K562 (cell line): ENCODE results near the gene RHEBL1. TPM values are rescaled to one million over a fixed set of nuclear protein-coding genes. Genes with fewer than 3 reads are reported as not detected.

Experiments used
- CEBPG ChIP-seq, 3 experiments: fragments of 200-800 bp in 1 of 3; sonication (Bioruptor generic) in 1 of 3; sonication (generic) in 1 of 3; formaldehyde crosslinking in 1 of 3; IDR thresholded peaks in 2 of 3; conservative IDR thresholded peaks in 1 of 3; 2 replicates each; pipeline versions ENCODE4 v1.6.1 to v1.8.0; 2016 to 2022; ENCODE audit warnings: missing compliant biosample characterization in 2 of 3, missing genetic modification characterization in 2 of 3, mild to moderate bottlenecking in 1 of 3, missing genetic modification reagents in 1 of 3
- ETV6 ChIP-seq, 3 experiments: fragments of 150-350 bp in 1 of 3; sonication (generic) in 1 of 3; formaldehyde crosslinking in 1 of 3; IDR thresholded peaks; 2 replicates each; pipeline versions ENCODE4 v1.6.1 to v1.8.0; 2014 to 2022; ENCODE audit warnings: borderline replicate concordance in 2 of 3, low read depth in 2 of 3, antibody characterized with exemption in 1 of 3, low read length in 1 of 3, mild to moderate bottlenecking in 1 of 3, missing genetic modification reagents in 1 of 3
- SMARCA4 ChIP-seq: fragments of 450-650 bp; IDR thresholded peaks from 2 replicates; pipeline ENCODE4 v1.6.1; 2016
- polyA plus RNA-seq, 8 experiments: library from polyadenylated mRNA; depleted of rRNA in 4 of 8; stranded (reverse) in 5 of 8; unstranded in 3 of 8; fragments of >200 nt; fragmentation: Nextera tagmentation in 2 of 8; fragmentation: Illumina TruSeq in 1 of 8; extraction: Ambion mirVana in 2 of 8; extraction: Trizol in 1 of 8; gene quantifications; 2 replicates each; pipeline versions ENCODE4 v1.2.1 to v1.2.3, GENCODE V29; 2011 to 2014; ENCODE audit warnings: inconsistent platforms in 1 of 8, missing spikeins in 1 of 8
- total RNA-seq, 7 experiments: library from RNA; depleted of rRNA in 6 of 7; stranded (reverse); fragments of >200 nt in 6 of 7; fragmentation: Illumina TruSeq in 2 of 7; extraction: Trizol in 2 of 7; gene quantifications; 2 replicates each; pipeline versions ENCODE4 v1.2.1 to v1.2.3, GENCODE V29; 2011 to 2021; ENCODE audit warnings: low replicate concordance in 1 of 7
- TF ChIP-seq, protein P1 (sequence below), 2 experiments: fragments of 450-650 bp; formaldehyde crosslinking in 1 of 2; IDR thresholded peaks; 2 replicates each; pipeline versions ENCODE4 v1.4.0 to v1.6.1; 2014 to 2020; ENCODE audit warnings: mild to moderate bottlenecking in 2 of 2, borderline replicate concordance in 1 of 2, low read depth in 1 of 2
- TF ChIP-seq, protein P2 (sequence below): sonication (generic); formaldehyde crosslinking; IDR thresholded peaks from 2 replicates; pipeline ENCODE4 v1.8.1; 2022; ENCODE audit warnings: missing genetic modification reagents

Gene RHEBL1
- total and polyA plus RNA-seq, 9 of the 15 experiments (the other 6 are each of a cell fraction or from before 2014, with no cell fraction given), result 4.3 to 36.1 (median 8.2) TPM

DNA sequence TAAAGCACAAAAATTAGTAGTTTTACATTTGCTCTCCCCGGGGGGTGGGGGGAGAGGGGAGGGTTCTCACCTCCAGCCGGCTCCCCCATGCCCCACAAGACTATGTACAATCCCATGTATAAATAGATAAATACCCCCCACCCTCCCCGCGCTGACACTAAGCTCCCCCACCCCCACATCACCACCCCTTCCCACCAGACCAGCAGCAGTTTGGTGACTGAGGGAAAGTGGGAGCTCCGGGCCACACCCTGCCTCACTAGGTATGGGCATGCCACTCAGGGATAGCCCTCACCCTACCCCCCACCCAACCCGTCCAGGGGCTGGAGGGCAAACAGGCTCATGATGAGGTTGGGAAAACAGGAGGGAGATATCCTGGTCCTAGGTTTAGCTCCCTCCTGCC lies 49.3 kb downstream of the RHEBL1 start (continued):
- TF ChIP-seq, protein P1, sequence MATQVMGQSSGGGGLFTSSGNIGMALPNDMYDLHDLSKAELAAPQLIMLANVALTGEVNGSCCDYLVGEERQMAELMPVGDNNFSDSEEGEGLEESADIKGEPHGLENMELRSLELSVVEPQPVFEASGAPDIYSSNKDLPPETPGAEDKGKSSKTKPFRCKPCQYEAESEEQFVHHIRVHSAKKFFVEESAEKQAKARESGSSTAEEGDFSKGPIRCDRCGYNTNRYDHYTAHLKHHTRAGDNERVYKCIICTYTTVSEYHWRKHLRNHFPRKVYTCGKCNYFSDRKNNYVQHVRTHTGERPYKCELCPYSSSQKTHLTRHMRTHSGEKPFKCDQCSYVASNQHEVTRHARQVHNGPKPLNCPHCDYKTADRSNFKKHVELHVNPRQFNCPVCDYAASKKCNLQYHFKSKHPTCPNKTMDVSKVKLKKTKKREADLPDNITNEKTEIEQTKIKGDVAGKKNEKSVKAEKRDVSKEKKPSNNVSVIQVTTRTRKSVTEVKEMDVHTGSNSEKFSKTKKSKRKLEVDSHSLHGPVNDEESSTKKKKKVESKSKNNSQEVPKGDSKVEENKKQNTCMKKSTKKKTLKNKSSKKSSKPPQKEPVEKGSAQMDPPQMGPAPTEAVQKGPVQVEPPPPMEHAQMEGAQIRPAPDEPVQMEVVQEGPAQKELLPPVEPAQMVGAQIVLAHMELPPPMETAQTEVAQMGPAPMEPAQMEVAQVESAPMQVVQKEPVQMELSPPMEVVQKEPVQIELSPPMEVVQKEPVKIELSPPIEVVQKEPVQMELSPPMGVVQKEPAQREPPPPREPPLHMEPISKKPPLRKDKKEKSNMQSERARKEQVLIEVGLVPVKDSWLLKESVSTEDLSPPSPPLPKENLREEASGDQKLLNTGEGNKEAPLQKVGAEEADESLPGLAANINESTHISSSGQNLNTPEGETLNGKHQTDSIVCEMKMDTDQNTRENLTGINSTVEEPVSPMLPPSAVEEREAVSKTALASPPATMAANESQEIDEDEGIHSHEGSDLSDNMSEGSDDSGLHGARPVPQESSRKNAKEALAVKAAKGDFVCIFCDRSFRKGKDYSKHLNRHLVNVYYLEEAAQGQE (IDR thresholded peaks at IDR 0.05; ENCODE audit: borderline replicate concordance), result no peak
- TF ChIP-seq, protein P1 (CRISPR knock-in tag; IDR thresholded peaks at IDR 0.05; ENCODE audit: low read depth), result no peak
- TF ChIP-seq CEBPG (CRISPR knock-in tag; IDR thresholded peaks at IDR 0.05), result no peak
- no peak for TF ChIP-seq CEBPG (tag; conservative IDR thresholded peaks at IDR 0.05 in 1 of 2, IDR thresholded peaks at IDR 0.05 in 1 of 2)
- no peak for TF ChIP-seq ETV6 (IDR thresholded peaks at IDR 0.05; ENCODE audit: borderline replicate concordance in 1 of 2, low read depth in 2 of 2, low read length in 1 of 2)
- TF ChIP-seq ETV6 (CRISPR knock-in tag; IDR thresholded peaks at IDR 0.05; ENCODE audit: borderline replicate concordance), result no peak
- TF ChIP-seq, protein P2, sequence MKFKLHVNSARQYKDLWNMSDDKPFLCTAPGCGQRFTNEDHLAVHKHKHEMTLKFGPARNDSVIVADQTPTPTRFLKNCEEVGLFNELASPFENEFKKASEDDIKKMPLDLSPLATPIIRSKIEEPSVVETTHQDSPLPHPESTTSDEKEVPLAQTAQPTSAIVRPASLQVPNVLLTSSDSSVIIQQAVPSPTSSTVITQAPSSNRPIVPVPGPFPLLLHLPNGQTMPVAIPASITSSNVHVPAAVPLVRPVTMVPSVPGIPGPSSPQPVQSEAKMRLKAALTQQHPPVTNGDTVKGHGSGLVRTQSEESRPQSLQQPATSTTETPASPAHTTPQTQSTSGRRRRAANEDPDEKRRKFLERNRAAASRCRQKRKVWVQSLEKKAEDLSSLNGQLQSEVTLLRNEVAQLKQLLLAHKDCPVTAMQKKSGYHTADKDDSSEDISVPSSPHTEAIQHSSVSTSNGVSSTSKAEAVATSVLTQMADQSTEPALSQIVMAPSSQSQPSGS (CRISPR knock-in tag), result no peak
- TF ChIP-seq SMARCA4, result no peak
